Hindlimb muscle (tissue), 1 donor: ENCODE results near the gene SLC39A9. TPM values are rescaled to one million over a fixed set of nuclear protein-coding genes. Genes with fewer than 3 reads are reported as not detected.
A peak's percentile ranks its signal among the peaks of the same experiment; 100 is the strongest.
"Not testable (repeated sequence)": the region's sequence is repeated elsewhere in the genome, so short reads cannot be mapped to it uniquely, and the experiment has no call there.

ENCODE experiments used
- DNase-seq: peaks from one replicate; pipeline ENCODE4 v3.0.0-alpha.2; 2013
- polyA plus RNA-seq: library from polyadenylated mRNA; unstranded; fragments of 120-200 nt; gene quantifications from one replicate; pipeline ENCODE4 v1.2.1, GENCODE V29; 2013; ENCODE audit not compliant: insufficient read length

SLC39A9 gene
- polyA plus RNA-seq, 1 donor: 27.1 TPM

- DNase-seq: no peak
Measured at GRCh38 chr14:69427596-69427995, 29.1 kb downstream of the SLC39A9 start.

- no peak for DNase-seq
Measured at GRCh38 chr14:69428289-69428998, 30.0 kb downstream of the SLC39A9 start.

DNA sequence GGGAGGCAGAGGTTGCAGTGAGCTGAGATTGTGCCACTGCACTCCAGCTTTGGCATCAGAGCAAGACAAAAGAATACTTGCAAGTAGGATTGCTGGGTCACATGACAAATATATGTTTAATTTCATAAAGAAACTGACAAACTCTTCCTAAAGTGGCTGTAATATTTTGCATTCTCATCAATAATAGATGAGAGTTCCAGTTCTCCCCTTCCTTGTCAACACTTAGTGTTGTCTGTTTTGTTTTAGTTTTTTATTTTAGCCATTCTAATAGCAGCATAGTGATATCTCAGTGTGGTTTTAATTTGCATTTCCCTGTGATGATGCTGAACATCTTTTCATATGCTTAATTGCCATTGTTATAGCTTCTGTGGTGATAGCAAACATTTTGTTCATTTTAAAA, 31.2 kb downstream of the SLC39A9 start:
- DNase-seq: no peak

DNA sequence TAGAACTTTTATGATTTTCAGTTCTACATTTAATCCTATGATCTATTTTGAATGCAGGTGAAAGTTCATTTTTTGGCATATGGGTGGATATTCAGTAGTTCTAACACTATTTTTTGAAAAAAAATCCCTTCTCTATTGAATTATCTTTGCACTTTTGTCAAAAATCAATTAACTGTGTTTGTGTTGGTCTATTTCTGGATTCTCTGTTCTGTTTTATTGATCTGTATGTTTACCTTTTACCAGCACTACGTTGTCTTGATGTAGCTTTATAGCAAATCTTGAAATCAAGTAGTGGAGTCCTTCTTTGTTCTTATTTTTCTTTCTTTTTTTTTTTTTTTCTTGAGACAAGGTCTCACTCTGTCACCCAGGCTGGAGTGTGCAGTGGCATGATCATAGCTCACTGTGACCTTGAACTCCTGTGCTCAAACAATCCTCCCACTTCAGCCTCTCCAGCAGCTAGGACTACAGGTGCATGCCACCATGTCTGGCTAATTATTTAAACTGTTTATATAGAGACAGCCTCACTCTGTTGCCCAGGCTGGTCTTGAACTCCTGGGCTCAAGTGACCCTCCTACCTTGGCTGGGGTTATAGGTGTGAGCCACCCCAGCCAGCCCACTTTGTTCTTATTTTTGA, 31.9 kb downstream of the SLC39A9 start:
- no peak for DNase-seq

GRCh38 chr14:69432364-69432763, 33.9 kb downstream of the SLC39A9 start:
- no peak for DNase-seq

GRCh38 chr14:69439521-69440270, 41.2 kb downstream of the SLC39A9 start:
- no peak for DNase-seq

DNA sequence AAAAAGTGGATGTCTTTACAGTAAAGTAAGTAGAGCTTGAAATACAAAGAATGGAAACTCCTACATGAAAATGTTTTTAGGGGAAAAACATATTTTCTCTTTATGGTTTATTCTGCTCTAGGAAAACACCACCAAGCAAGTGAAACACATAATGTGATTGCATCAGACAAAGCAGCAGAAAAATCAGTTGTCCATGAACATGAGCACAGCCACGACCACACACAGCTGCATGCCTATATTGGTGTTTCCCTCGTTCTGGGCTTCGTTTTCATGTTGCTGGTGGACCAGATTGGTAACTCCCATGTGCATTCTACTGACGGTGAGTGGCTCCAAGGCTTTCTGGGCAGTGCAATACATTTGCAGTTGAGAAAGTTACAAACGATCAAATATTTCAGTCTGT, 43.5 kb downstream of the SLC39A9 start:
- DNase-seq: no peak

GRCh38 chr14:69443296-69443805, 44.9 kb downstream of the SLC39A9 start:
- DNase-seq: no peak

DNA sequence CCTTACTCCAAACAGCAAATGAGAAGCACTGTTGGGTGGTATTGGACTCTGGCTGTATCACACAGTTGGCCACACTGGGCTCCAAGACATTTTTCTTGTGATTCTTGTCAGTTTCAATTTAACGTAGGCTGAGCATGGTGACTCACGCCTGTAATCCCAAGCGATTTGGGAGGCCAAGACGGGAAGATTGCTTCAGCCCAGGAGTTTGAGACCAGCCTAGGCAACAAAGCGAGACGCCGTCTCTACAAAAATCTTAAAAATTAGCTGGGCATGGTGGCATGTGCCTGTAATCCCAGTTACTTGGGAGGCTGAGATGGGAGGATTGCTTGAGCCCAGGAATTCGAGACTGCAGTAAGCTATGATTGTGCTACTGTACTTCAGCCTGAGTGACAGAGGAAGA, 50.7 kb downstream of the SLC39A9 start:
- DNase-seq: no peak

- DNase-seq: no peak
Measured at GRCh38 chr14:69451941-69452340, 53.4 kb downstream of the SLC39A9 start.

GRCh38 chr14:69458350-69458749, 59.9 kb downstream of the SLC39A9 start:
- DNase-seq: no peak

DNA sequence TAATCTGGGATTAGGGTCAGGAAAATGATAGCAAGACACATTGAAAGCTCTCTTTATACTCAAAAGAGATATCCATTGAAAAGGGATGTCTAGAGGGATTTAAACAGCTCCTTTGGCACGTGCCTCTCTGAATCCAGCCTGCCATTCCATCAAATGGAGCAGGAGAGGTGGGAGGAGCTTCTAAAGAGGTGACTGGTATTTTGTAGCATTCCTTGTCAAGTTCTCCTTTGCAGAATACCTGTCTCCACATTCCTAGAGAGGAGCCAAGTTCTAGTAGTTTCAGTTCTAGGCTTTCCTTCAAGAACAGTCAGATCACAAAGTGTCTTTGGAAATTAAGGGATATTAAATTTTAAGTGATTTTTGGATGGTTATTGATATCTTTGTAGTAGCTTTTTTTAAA, 60.6 kb downstream of the SLC39A9 start:
- DNase-seq: no peak

- peak; percentile 68 for DNase-seq
Measured at GRCh38 chr14:69460093-69460701, 61.7 kb downstream of the SLC39A9 start.

GRCh38 chr14:69464379-69464778, 65.9 kb downstream of the SLC39A9 start:
- DNase-seq: no peak

DNA sequence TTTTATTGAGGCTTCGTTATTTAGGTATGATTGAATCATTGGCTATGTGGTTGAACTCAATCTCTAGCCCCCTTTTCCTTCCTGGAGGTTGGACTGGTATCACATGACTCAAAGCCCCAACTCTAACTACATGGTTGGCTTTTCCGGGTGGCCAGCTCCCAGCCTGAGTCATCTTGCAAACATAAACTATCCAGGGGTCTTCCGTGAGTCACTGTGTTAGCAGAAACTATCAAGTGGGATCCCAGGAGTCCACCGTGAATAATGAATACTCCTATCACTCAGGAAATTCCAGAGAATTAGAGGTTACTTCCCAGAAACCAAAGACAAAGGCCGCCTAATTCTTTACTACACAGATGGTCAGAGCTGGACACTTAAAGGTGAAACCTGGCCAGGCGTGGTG, 66.3 kb downstream of the SLC39A9 start:
- no peak for DNase-seq

GRCh38 chr14:69468949-69469348, 70.5 kb downstream of the SLC39A9 start:
- no peak for DNase-seq

DNA sequence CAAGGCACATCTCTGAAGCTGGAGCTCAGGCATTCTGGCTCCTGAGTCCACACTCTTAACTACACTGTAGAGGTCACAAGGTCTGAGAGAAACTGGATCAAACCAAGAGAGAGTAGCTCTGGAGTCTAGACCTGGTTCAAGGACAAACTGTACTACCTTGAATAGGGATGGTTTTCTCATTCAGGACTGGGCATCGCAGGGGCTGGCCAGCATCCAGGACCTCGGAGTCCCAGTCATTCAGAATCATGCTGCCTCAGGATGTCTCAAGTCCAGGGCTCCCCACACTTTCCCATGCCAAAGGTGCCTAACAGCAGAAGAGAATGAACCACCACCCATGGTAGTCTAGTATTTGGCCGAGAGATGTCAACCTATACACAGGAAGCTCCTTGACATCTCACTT, 72.9 kb downstream of the SLC39A9 start:
- no peak for DNase-seq

DNA sequence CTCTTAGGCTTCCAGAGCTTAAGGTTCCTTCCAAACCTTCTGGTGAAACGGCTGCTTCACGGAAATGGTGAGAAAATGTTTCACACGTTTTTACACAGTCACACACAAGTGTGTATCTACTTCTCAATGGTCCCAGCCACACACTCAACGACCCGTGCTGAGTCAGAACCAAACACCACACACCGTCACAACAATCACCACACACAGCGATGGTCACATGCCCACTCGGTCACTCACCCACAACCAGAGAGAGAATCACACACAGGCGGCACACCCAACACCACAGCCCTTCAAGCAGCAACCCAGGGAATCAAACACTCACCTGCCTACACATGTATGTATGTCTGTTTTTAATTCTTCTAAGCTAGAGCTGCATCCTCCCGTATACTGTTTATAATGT, 73.4 kb downstream of the SLC39A9 start:
- DNase-seq: no peak

DNA sequence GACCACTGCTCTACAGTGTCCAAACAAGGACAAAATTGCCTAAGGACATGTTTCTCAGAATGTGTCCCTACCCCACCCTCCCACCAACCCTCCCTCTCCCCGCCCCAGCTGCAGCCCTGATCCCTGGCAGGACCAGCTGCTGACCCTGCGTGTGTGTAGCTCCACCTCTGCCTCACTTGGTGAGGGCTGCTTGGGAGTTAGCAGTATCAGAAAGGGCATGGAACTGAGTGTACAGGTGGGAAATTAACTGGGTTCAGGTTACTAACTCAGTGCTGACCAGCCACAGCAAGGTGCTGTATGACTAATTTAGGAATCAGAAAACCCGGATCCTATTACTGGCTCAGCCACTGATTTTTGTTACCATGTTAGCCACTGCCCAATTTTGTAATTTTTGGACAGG, 74.8 kb downstream of the SLC39A9 start:
- DNase-seq: no peak

DNA sequence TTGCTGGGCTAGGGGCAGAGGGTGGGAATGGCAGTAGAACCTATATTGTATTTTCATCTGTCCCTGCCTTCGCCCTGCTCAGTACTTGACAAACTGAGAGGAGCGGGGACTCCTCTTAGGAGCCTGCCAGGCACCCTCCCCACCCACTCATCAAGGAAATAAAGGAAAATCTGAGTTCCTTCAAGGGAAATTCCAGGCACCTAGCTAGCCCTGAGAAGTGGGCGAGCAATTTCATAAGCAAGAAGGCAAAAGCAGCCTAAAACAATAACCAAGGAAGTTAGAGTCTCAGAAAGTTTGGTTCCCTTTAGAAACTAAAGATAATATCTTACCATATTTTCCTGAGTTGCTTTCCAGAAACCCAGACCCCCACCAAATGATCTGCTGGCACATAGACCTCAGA, 75.5 kb downstream of the SLC39A9 start:
- no peak for DNase-seq

- DNase-seq: no peak
Measured at GRCh38 chr14:69475194-69475818, 76.8 kb downstream of the SLC39A9 start.

- DNase-seq: not testable (repeated sequence)
Measured at GRCh38 chr14:69476824-69477450, 78.4 kb downstream of the SLC39A9 start.
